Activated CD4-positive, CD25-positive, alpha-beta regulatory T cell treated with anti-CD3 and anti-CD28 coated beads, Interleukin-2, amount 50 U/mL, for 24 hours (primary cell): Measurements from ENCODE around the gene ARL15.
A peak's percentile ranks its signal among the peaks of the same experiment; 100 is the strongest.

Experiments
- ATAC-seq, 2 donors: fragments of 150-1000 bp; cut with Tn5 transposase; one replicate each; pipeline ENCODE4 v1.10.0; 2021; ENCODE audit warnings: mild to moderate bottlenecking in 1 of 2, moderate library complexity in 1 of 2

The ARL15 gene

GRCh38 chr5:54313311-54314270, 3.2 kb upstream of the ARL15 start:
- no peak for ATAC-seq

DNA sequence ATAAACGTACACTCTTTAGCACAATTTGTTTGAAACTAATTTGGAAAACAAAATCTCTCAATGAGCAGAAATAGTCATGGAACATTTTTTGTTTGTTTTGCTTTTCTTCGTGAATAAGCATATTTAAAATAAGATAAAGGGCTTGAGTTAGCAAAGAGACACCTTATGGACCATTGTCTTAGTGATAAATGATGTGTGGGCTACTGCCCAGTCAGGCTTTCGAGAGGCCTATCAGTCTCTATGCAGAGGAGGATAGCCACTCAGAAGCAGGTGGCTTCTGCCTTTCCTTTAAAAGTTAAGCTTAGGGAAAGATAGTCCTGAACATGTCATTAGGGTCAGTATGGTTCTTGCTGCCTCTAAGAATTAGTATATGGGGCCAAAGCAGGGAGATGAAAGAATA, 2.1 kb upstream of the ARL15 start:
- no peak for ATAC-seq

GRCh38 chr5:54311176-54311677, 854 bp upstream of the ARL15 start:
- ATAC-seq, result peak in 1 of 2 donors; percentile 0

DNA sequence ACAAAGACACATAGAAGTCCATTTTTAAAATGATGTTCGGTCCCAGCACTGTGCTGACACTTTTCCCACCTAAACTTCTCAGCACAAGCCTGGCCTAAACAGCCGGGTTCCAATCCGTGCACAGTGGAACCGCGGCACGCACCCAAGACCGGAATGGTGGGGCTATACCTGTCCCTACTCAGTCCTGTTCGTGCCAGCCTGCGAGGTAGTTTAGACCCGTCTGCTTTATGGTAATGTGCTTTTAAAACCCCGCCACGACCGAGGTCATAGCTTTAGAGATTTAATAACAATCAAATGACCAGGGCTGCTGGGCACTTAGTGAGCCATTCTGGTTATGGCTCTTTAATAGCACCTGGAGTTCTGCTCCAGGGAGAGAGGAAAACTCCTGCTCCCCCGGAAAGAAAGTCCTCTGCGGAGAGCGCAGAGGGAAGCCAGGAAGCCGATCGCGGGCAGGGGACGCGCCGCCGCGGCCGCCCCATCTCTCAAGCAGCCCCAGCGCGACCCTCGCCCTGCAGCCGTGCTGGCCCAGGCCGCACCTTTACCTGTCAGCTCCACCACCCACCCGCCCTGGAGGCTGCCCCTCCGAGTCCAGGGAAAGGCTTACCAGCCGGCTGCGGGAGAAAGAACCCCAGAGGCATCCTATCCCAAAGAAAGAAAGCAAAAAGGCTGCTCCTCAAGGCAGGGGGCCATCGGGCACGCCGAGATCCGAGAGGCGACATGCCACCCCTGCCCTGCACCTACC, 511 bp downstream of the ARL15 start:
- peak; percentile 7 to 10 for ATAC-seq

GRCh38 chr5:54309276-54309675, 1.1 kb downstream of the ARL15 start:
- ATAC-seq, result no peak

- no peak for ATAC-seq
These were observed 2.8 kb downstream of the ARL15 start for GRCh38 chr5:54307583-54307982.

DNA sequence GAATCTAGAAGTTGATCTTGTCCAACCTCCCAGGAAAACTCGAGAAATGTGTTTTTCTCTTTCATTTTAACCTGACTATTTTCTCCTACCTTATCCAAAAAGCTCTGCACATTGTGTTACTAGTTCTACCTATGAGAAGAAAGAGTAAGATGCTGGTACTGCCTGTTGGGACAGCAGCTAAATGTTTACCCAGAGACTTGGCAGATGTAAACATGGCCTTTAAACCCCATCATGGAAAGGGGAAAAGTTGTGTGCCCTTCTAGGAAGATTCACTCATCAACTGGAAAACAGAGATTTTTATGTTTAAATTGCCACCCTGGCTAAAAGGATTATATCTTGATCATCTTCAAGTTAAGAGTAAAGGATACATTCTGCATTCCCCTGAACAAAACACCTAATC, 3.5 kb downstream of the ARL15 start:
- no peak for ATAC-seq

DNA sequence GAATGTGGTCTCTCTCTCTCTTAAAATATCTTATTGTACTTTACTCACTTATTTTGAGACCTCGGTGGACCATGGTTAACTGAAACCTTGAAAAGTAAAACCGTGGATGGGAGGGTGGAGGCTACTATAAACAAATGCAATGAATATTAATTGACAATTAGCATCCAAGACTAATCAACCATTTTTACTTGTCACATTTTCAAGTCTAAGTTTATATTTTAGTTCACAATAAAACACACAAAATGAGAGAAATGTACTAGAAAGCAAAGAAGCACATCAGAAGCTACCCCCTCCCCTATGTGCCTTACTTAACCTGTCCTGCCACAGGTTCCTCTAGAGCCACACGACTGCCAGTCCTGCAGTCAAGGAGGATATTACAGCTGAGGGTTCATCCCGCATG, 4.6 kb downstream of the ARL15 start:
- no peak for ATAC-seq

DNA sequence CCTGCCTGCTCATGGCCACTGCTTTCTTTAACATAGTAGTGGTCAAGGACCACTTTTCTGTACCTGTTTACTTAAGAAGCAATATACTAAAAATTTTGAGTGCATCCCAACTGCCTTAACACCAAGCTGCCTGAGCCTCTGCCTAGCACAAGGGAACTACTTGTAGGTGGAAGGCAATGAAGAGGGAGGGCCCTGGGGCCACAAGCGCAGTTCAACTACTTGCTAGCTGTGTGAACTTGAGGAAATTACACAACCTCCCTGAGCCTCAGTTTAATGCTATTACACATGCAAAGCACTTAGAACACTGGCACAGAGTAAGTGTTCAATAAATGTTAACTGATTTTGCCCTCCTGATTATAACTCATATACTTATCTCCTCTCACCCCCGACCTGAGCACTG, 6.3 kb downstream of the ARL15 start:
- no peak for ATAC-seq

- ATAC-seq, result no peak
These were observed 8.1 kb downstream of the ARL15 start for GRCh38 chr5:54302267-54302687.

DNA sequence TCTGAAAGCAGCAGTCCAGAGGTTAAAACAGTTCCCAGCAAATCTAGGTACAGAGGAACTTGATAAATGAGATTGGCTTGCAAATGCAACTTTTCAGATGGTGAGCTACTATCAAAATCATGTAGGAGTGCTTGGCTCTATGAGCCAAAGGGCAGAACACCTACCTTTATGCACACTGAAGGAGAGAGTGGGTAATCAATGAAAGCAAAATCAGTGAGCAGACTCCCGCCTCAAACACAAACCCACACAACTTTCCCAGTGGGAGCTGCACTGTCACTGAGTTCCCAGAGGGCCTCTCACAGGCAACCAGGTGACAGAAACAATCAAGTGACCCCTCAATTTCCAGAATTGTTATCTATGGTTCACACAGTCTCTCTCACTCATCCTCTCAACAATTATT, 8.5 kb downstream of the ARL15 start:
- no peak for ATAC-seq

GRCh38 chr5:54301220-54301619, 9.2 kb downstream of the ARL15 start:
- no peak for ATAC-seq

GRCh38 chr5:54298947-54299346, 11.4 kb downstream of the ARL15 start:
- ATAC-seq, result no peak

DNA sequence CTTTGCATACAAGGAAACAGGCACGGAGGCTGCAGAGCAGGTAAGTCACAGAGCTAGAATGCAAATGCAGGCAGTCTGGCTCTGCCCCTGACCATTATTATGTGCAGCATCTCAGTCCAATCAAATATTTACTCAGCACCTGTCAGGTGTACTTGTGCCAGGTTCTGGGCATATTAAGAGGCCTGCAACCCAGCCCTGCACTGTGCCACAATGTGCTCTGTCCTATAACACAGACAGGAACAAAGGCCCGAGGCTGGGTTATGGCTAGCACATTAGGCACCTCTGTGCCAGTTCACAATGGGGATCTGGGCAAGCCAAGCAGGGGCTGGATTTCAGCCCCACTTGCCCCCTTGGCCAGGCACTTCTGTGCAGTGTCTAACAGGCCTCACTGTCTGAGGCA, 14.0 kb downstream of the ARL15 start:
- no peak for ATAC-seq

GRCh38 chr5:54295651-54296276, 14.6 kb downstream of the ARL15 start:
- no peak for ATAC-seq

DNA sequence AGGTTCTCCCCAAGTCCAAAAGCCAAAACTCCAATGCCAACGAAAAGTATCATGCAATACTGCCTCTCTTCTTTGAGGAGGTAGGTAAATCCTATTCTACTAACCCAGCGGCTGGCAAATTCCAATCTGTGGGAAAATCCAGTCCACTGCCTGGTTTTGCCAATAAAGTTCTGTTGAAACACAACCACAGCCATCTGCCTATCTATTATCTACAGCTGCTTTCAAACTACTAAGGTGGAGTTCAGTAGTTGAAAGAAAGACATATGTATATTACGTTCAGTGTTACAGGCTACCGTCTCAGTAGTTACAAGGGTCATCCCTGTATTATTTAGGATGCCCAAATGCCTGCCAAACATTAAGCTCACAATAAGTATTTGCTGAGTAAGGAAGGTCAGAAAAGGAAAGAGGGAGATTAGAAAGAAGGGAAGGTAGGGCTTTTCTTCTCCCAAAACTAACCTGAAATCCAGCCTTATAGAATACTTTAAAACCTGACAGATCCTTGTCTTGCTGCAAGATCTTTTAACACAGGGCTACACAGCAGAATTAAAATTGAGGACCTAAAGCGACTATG, 16.2 kb downstream of the ARL15 start:
- ATAC-seq, result no peak

- ATAC-seq, result no peak
These were observed 17.5 kb downstream of the ARL15 start for GRCh38 chr5:54292866-54293265.

DNA sequence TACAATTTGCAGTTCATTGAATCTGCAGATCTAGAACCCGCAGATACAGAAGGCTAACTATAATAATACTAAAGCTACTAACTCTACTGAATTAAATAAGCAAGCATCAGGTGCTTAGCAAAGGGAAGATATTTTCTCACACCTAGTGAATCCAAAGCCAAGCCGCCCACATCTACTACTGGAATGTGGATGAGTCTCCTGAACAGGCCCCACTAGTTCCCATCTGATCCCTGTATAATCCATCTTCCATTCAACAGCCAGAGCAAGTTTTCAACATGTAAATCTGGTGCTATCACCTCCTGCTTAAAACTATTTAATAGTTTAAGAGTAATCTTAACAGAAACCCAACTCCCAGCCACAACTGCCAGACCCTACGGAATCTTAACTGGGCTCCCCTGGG, 18.9 kb downstream of the ARL15 start:
- ATAC-seq, result no peak

GRCh38 chr5:54289769-54290168, 20.6 kb downstream of the ARL15 start:
- ATAC-seq, result no peak

- ATAC-seq, result no peak
These were observed 21.7 kb downstream of the ARL15 start for GRCh38 chr5:54288568-54289217.

- no peak for ATAC-seq
These were observed 24.7 kb downstream of the ARL15 start for GRCh38 chr5:54285686-54286085.

- no peak for ATAC-seq
These were observed 25.8 kb downstream of the ARL15 start for GRCh38 chr5:54284586-54284985.
